Heart right ventricle (tissue), 16 donors: ENCODE results near the gene DRAP1. TPM values are rescaled to one million over a fixed set of nuclear protein-coding genes. Genes with fewer than 3 reads are reported as not detected.

ENCODE experiments used
- ATAC-seq, 8 donors: fragments of 200-7000 bp; cut with Tn5 transposase; one replicate each; pipeline ENCODE4 v1.9.1; 2020; ENCODE audit warnings: mild to moderate bottlenecking in 8 of 8, moderate library complexity in 8 of 8, moderate number of reproducible peaks in 1 of 8
- DNase-seq, 2 donors: peaks; one replicate each; pipeline ENCODE4 v3.0.0-alpha.2; 2020
- H3K27ac ChIP-seq, 10 donors: fragments of 200-600 bp; sonication (generic) in 2 of 10; one replicate each; pipeline versions ENCODE4 v1.5.0 to v1.8.0; 2020 to 2022; ENCODE audit warnings: mild to moderate bottlenecking in 3 of 10
- H3K27me3 ChIP-seq, 7 donors: fragments of 200-600 bp; one replicate each; pipeline ENCODE4 v1.8.0; 2021 to 2022; ENCODE audit warnings: mild to moderate bottlenecking in 2 of 7
- H3K36me3 ChIP-seq, 9 donors: fragments of 200-600 bp; sonication (generic) in 1 of 9; one replicate each; pipeline versions ENCODE4 v1.5.0 to v1.8.0; 2020 to 2022; ENCODE audit warnings: mild to moderate bottlenecking in 2 of 9
- H3K4me1 ChIP-seq, 9 donors: fragments of 200-600 bp; sonication (generic) in 1 of 9; one replicate each; pipeline versions ENCODE4 v1.5.0 to v1.8.0; 2020 to 2022; ENCODE audit warnings: mild to moderate bottlenecking in 4 of 9
- H3K4me3 ChIP-seq, 10 donors: fragments of 200-600 bp; sonication (generic) in 2 of 10; one replicate each; pipeline versions ENCODE4 v1.5.0 to v1.8.0; 2020 to 2022; ENCODE audit warnings: mild to moderate bottlenecking in 7 of 10, moderate library complexity in 2 of 10
- H3K9me3 ChIP-seq, 11 donors: fragments of 200-600 bp in 10 of 11; sonication (generic) in 2 of 11; one replicate each; pipeline versions ENCODE4 v1.5.0 to v1.8.0; 2013 to 2022; ENCODE audit warnings: mild to moderate bottlenecking in 2 of 11, control low read depth in 1 of 11, moderate library complexity in 1 of 11
- CTCF ChIP-seq, 9 donors: fragments of 200-600 bp; sonication (generic) in 2 of 9; IDR thresholded peaks; one replicate each; pipeline versions ENCODE4 v1.5.0 to v1.8.0; 2021 to 2022; ENCODE audit warnings: antibody characterized with exemption in 9 of 9, mild to moderate bottlenecking in 5 of 9, moderate library complexity in 1 of 9
- WGBS, 2 donors: extraction: QIAGEN DNeasy Blood & Tissue Kit; methylation state at CpG; one replicate each; pipeline ENCODE4 v1.1.7; 2013; ENCODE audit warnings: inconsistent platforms in 1 of 2; 5-methylcytosine and 5-hydroxymethylcytosine counted together
- intact Hi-C, 10 donors: fragments of 100-400 bp; cut with DNase I; formaldehyde crosslinking; loops; one replicate each; pipeline versions ENCODE4 v1.11.1 to v1.14.2; 2022
- polyA plus RNA-seq, 2 donors: library from polyadenylated mRNA; stranded (reverse); fragments of 200-250 nt; gene quantifications; one replicate each; pipeline ENCODE4 v1.2.3, GENCODE V29; 2013
- total RNA-seq, 10 donors: library from RNA; stranded (reverse); fragmentation: NEBNext Ultra II Directional in 3 of 10; extraction: Animal tissue kit (Norgen Biotek cat#: 25700) in 3 of 10; gene quantifications; one replicate each; pipeline versions ENCODE4 v1.2.1 to v1.2.4, GENCODE V29; 2021 to 2023
- donor health status: Arrhythmogenic right ventricular cardiomyopathy.
- donor health status: ischemic (EF 13 %, LVEDD 7.1; RV severe dilation, severe dysfunction).
- donor health status: healthy with polysubstance abuse.
- donor health status: DM: no; HTN: yes; CAD: no.
- donor health status: DM: no; HTN: no; CAD: no.
- donor health status: ischemic (EF 25% LVEDD 6.9; RV normal size, moderate dysfunction).
- donor health status: ischemic (EF 25% LVEDD 5.7; RV mildly dilated, moderate dysfunction).
- donor health status: healthy.
- donor health status: DM: yes; HTN: yes; CAD: no.
- donor health status: Ischemic cardiomyopathy.
- donor health status: ischemic (EF 35%, LVEDD 5.7; RV mildly dilated, moderate dysfunction).
- donor health status: nonischemic (EF 11% LVEDD 7.7; RV severe dilation, severe dysfunction).
- donor health status: DM: yes; HTN: yes; CAD: no.
- donor health status: PGD.
- donor health status: ischemic (EF 29% LVEDD 5.4; RV normal size, mild dysfunction).
- donor health status: nonischemic (EF 23%, LVEDD 6.1; RV moderate dilation, normal function).

The DRAP1 gene
- total and polyA plus RNA-seq, 12 donors = 69.4 to 210 (median 98.8) TPM

DNA sequence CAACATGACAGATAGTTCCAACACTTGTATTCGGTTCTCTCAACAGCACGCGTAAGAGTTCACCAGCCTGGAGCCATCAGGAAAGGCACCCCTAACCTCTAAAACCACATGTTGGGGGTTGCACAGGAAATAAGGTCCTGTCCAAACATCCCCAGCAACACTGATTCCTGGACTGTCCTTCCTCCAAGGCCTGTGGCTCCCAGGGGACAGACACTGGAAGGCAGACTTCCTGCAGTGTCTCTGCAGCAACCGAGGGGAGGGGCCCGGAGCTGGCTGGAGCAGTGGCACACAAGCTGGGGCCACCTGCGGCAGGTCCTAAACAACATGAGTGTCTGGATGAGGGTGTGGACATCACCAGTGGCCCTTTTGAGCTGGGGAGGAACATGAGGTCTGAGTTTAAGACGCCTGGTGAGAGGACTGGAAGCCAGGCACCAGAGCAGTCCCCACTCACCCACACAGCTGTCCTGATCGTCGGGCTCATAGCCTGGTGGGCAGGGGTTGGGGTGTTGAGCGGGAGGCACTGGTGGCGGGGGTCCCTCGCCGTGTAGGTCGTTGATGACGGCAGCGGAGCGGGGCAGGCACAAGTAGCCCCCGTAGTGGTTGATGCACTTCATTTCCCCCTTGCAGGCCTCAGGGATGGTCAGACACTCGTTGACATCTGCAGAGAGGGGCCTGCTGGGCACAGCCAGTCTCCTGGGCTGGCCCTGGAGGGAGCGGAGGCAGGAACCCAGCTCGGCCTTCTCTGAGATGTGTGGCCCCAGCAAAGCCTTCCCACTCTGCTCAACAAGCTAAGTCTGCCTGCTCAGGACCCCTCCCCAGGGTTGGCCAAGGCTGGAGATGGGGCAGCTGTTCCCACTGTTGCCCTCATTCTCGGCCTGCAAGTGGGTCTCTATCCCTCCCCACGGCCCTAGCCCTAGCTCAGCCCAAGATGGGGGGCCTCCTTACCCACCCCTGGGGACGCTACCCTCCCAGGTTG lies 48.2 kb upstream of the DRAP1 start:
- peak; percentile 61 to 72 for DNase-seq
- H3K36me3 ChIP-seq = peaks cover 0 to 51% (median 33%) of the 10 kb centered on the region in 9 donors
- H3K27me3 ChIP-seq = no peaks in the 10 kb centered on the region
- intact Hi-C loops = no loop called here
- peak overlapping the region in 8 of 10 donors; percentile 64 to 73 (median 68) for H3K4me3 ChIP-seq
- peaks cover 16 to 44% (median 29%) of the 10 kb centered on the region in 9 donors for H3K4me1 ChIP-seq
- no peak for TF ChIP-seq CTCF (IDR thresholded peaks at IDR 0.05)
- ATAC-seq = peak in 1 of 8 donors; percentile 8
- 57 to 61% methylated on average over 24 of the region's 24 CpGs for WGBS, 2 donors
- H3K27ac ChIP-seq = peak overlapping the region; percentile 84 to 97 (median 96)
- no peaks in the 10 kb centered on the region for H3K9me3 ChIP-seq

- H3K36me3 ChIP-seq = peaks cover 0 to 41% (median 24%) of the 10 kb centered on the region in 9 donors
- H3K4me3 ChIP-seq = peak overlapping the region; percentile 47 to 73 (median 68)
- intact Hi-C loops = loop anchor here in 2 of 10 donors (2.0 kb wide), 1 partner anchor 17 kb away; the partner anchor contains the start of gene FIBP (in 2 of the 2)
- DNase-seq (no peak), ATAC-seq (peak; percentile 7 to 19 (median 14))
- WGBS, 2 donors = 5 to 13% methylated on average over 23 to 26 of the region's 26 CpGs
- TF ChIP-seq CTCF (IDR thresholded peaks at IDR 0.05) = peak in 3 of 9 donors; percentile 36 to 41 (median 37)
- peak overlapping the region; percentile 84 to 97 (median 96) for H3K27ac ChIP-seq
- H3K4me1 ChIP-seq = peaks cover 16 to 44% (median 29%) of the 10 kb centered on the region in 9 donors
- no peaks in the 10 kb centered on the region for H3K27me3 ChIP-seq
- no peaks in the 10 kb centered on the region for H3K9me3 ChIP-seq
These were observed 47.2 kb upstream of the DRAP1 start for GRCh38 chr11:65871811-65872548.

- intact Hi-C loops = loop anchor here in 4 of 10 donors (1.0 to 2.0 kb wide), 3 partner anchors 12 to 47 kb away; partner anchors contain the start of genes FIBP (in 2 of the 4), MUS81 (in 2 of the 4), C11orf68 (in 1 of the 4) and DRAP1 (in 1 of the 4)
- H3K27ac ChIP-seq = peak within 1 kb of the TSS; percentile 84 to 97 (median 96)
- ATAC-seq = peak; percentile 23 to 62 (median 42)
These were observed 46.5 kb upstream of the DRAP1 start, which contains the start of gene EFEMP2 for GRCh38 chr11:65872586-65873317. Gene EFEMP2 (minus strand): TSS chr11:65872800. CDS start chr11:65872354, 446 bp downstream.

More at GRCh38 chr11:65872586-65873317, 46.5 kb upstream of the DRAP1 start, which contains the start of gene EFEMP2:
- peak; percentile 60 for DNase-seq
- Histone ChIP-seq H3K4me3 (peak within 1 kb of the TSS; percentile 47 to 73 (median 68)), H3K36me3 (peaks cover 0 to 33% (median 17%) of the 10 kb centered on the region in 9 donors), H3K4me1 (peaks cover 16 to 40% (median 29%) of the 10 kb centered on the region in 9 donors), H3K9me3 (no peaks in the 10 kb centered on the region), H3K27me3 (no peaks in the 10 kb centered on the region)
- WGBS, 2 donors = 2% methylated on average over 40 to 66 of the region's 69 CpGs
- no peak for TF ChIP-seq CTCF (IDR thresholded peaks at IDR 0.05)
